ENCODE results near the gene GTF2H4.

DNA sequence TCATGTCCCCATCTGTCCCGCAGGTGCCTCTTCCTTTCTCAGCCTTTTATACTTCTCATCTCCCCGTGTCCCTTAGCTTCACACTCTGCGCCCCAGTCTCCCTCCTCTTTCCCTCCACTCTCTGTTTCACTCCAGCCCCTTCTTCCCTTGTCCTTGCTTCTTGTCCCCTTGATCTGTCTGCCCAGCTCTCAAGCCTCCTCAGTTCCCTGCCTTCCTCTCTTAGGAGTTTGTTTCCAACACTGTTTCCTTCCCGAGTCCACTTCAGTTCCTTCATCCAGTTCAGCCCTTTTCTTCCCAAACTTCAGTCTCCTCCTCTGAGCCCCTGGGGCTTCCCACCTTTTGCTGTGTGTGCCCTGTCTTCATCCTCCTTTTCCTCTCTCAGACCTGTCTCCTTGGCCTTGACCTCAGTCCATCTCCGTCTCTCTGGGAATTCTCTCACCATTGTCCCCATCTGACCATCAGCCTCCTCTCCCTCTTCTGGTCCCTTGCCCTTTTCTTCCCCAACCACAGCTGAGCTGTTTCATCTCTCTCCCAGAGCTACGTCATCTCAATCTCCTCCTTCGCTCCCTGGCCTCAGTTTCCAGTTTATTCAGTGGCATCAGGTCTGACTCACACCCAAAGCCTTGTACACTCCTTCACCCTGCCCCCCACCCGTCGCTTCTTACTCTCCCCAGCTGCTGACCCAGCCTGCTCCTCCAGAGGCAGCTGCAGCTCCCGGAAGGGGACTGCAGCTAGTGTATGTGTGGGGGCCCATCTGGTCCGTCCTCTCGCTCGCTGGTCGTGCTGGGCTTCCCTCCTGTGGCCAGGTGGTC, 26.4 kb upstream of the GTF2H4 start:
- no peak for TF ChIP-seq EZH2phosphoT487 (IDR thresholded peaks at IDR 0.05; ENCODE audit: low read depth)
- TF ChIP-seq, protein P1, sequence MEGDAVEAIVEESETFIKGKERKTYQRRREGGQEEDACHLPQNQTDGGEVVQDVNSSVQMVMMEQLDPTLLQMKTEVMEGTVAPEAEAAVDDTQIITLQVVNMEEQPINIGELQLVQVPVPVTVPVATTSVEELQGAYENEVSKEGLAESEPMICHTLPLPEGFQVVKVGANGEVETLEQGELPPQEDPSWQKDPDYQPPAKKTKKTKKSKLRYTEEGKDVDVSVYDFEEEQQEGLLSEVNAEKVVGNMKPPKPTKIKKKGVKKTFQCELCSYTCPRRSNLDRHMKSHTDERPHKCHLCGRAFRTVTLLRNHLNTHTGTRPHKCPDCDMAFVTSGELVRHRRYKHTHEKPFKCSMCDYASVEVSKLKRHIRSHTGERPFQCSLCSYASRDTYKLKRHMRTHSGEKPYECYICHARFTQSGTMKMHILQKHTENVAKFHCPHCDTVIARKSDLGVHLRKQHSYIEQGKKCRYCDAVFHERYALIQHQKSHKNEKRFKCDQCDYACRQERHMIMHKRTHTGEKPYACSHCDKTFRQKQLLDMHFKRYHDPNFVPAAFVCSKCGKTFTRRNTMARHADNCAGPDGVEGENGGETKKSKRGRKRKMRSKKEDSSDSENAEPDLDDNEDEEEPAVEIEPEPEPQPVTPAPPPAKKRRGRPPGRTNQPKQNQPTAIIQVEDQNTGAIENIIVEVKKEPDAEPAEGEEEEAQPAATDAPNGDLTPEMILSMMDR (IDR thresholded peaks at IDR 0.05; ENCODE audit: low read depth, low read length), result no peak

Data from OCI-LY3 (cell line).